H9 (cell line): ENCODE results near the gene IGSF3. TPM values are rescaled to one million over a fixed set of nuclear protein-coding genes. Genes with fewer than 3 reads are reported as not detected.
"Not testable (repeated sequence)": the region's sequence is repeated elsewhere in the genome, so short reads cannot be mapped to it uniquely, and the experiment has no call there.

Experiments used
- DNase-seq: peaks from one replicate; pipeline ENCODE4 v3.0.0-alpha.2; 2017
- H2AFZ ChIP-seq: one replicate; pipeline ENCODE4 v1.6.1; 2013; ENCODE audit warnings: mild to moderate bottlenecking, low read length, control low read depth, moderate library complexity
- H2AK5ac ChIP-seq: 2 replicates; pipeline ENCODE4 v1.6.1; 2013; ENCODE audit warnings: low read length, control low read depth, mixed read lengths; ENCODE audit not compliant: insufficient read length
- H2BK120ac ChIP-seq: one replicate; pipeline ENCODE4 v1.6.1; 2013; ENCODE audit warnings: low read depth, mild to moderate bottlenecking, low read length, control low read depth, inconsistent platforms; ENCODE audit not compliant: poor library complexity, severe bottlenecking
- H2BK12ac ChIP-seq: 2 replicates; pipeline ENCODE4 v1.6.1; 2013; ENCODE audit warnings: low read length, control low read depth, mixed read lengths, low read depth; ENCODE audit not compliant: insufficient read length
- H2BK15ac ChIP-seq: 2 replicates; pipeline ENCODE4 v1.6.1; 2013; ENCODE audit warnings: low read depth, low read length, control low read depth
- H2BK20ac ChIP-seq: one replicate; pipeline ENCODE4 v1.6.1; 2013; ENCODE audit warnings: low read depth, mild to moderate bottlenecking, low read length, control low read depth, inconsistent platforms; ENCODE audit not compliant: poor library complexity, severe bottlenecking
- H2BK5ac ChIP-seq: 2 replicates; pipeline ENCODE4 v1.6.1; 2013; ENCODE audit warnings: low read length, control low read depth, mixed read lengths; ENCODE audit not compliant: insufficient read length
- H3K14ac ChIP-seq: 2 replicates; pipeline ENCODE4 v1.6.1; 2013; ENCODE audit warnings: low read length, control low read depth; ENCODE audit not compliant: insufficient read depth
- H3K18ac ChIP-seq: 2 replicates; pipeline ENCODE4 v1.6.1; 2013; ENCODE audit warnings: low read depth, mild to moderate bottlenecking, mixed read lengths, low read length, control low read depth; ENCODE audit not compliant: insufficient read length
- H3K23ac ChIP-seq: 2 replicates; pipeline ENCODE4 v1.6.1; 2013; ENCODE audit warnings: low read length, control low read depth, mixed read lengths, low read depth; ENCODE audit not compliant: insufficient read length
- H3K23me2 ChIP-seq: 2 replicates; pipeline ENCODE4 v1.6.1; 2013; ENCODE audit warnings: low read depth, mild to moderate bottlenecking, mixed read lengths, low read length, control low read depth; ENCODE audit not compliant: insufficient read length, poor library complexity, severe bottlenecking
- H3K27ac ChIP-seq: 2 replicates; pipeline ENCODE4 v1.5.1; 2013; ENCODE audit warnings: low read length, control low read depth, mixed read lengths, low read depth; ENCODE audit not compliant: insufficient read length
- H3K27me3 ChIP-seq: 2 replicates; pipeline ENCODE4 v1.6.1; 2013; ENCODE audit warnings: low read length, control low read depth, inconsistent platforms; ENCODE audit not compliant: insufficient read depth
- H3K4ac ChIP-seq: 2 replicates; pipeline ENCODE4 v1.6.1; 2013; ENCODE audit warnings: low read depth, mild to moderate bottlenecking, control low read depth, inconsistent platforms, low read length, moderate library complexity
- H3K4me1 ChIP-seq: 2 replicates; pipeline ENCODE4 v1.6.1; 2013; ENCODE audit warnings: low read length, control low read depth, inconsistent platforms; ENCODE audit not compliant: insufficient read depth
- H3K4me2 ChIP-seq: 2 replicates; pipeline ENCODE4 v1.6.1; 2013; ENCODE audit warnings: low read length, control low read depth, mixed read lengths; ENCODE audit not compliant: insufficient read length, insufficient read depth
- H3K56ac ChIP-seq: 2 replicates; pipeline ENCODE4 v1.6.1; 2013; ENCODE audit warnings: low read depth, mild to moderate bottlenecking, mixed read lengths, low read length, control low read depth; ENCODE audit not compliant: insufficient read length
- H3K79me1 ChIP-seq: 2 replicates; pipeline ENCODE4 v1.6.1; 2013; ENCODE audit warnings: low read depth, mild to moderate bottlenecking, moderate library complexity, low read length, control low read depth, inconsistent platforms; ENCODE audit not compliant: insufficient read depth, poor library complexity, severe bottlenecking
- H3K79me2 ChIP-seq: 2 replicates; pipeline ENCODE4 v1.6.1; 2013; ENCODE audit warnings: low read length, control low read depth, inconsistent platforms; ENCODE audit not compliant: insufficient read depth
- H3K9ac ChIP-seq: 2 replicates; pipeline ENCODE4 v1.6.1; 2013; ENCODE audit warnings: low read length, control low read depth, mixed read lengths; ENCODE audit not compliant: insufficient read length; ENCODE audit errors: extremely low read depth
- H3K9me3 ChIP-seq: one replicate; pipeline ENCODE4 v1.6.1; 2013; ENCODE audit warnings: low read depth, low read length, inconsistent platforms; ENCODE audit not compliant: control insufficient read depth
- H3T11ph ChIP-seq: one replicate; pipeline ENCODE4 v1.6.1; 2013; ENCODE audit warnings: mild to moderate bottlenecking, low read length, control low read depth, inconsistent platforms
- H4K20me1 ChIP-seq: one replicate; pipeline ENCODE4 v1.6.1; 2013; ENCODE audit not compliant: control insufficient read depth, insufficient read length, insufficient read depth
- H4K5ac ChIP-seq: 2 replicates; pipeline ENCODE4 v1.6.1; 2013; ENCODE audit warnings: low read depth, mild to moderate bottlenecking, mixed read lengths, low read length, control low read depth; ENCODE audit not compliant: insufficient read length
- H4K8ac ChIP-seq: replicated peaks from 2 replicates; pipeline ENCODE4 v1.6.1; 2013; ENCODE audit warnings: low read length, control low read depth, mixed read lengths, low read depth; ENCODE audit not compliant: insufficient read length
- H4K91ac ChIP-seq: 2 replicates; pipeline ENCODE4 v1.6.1; 2013; ENCODE audit warnings: low read depth, mild to moderate bottlenecking, moderate library complexity, mixed read lengths, low read length, control low read depth; ENCODE audit not compliant: insufficient read length
- H3K27ac Mint-ChIP-seq, 3 experiments: 2 replicates in 2 of 3; 3 replicates in 1 of 3; pipeline ENCODE4 v1.8.0; 2020 to 2021; ENCODE audit warnings: mixed read lengths in 3 of 3, mild to moderate bottlenecking in 1 of 3, moderate library complexity in 1 of 3
- H3K27me3 Mint-ChIP-seq: 2 replicates; pipeline ENCODE4 v1.8.0; 2021; ENCODE audit warnings: low read depth, mild to moderate bottlenecking, moderate library complexity, mixed read lengths
- H3K36me3 Mint-ChIP-seq, 3 experiments: 2 replicates in 2 of 3; 3 replicates in 1 of 3; pipeline ENCODE4 v1.8.0; 2020 to 2021; ENCODE audit warnings: low read depth in 3 of 3, mixed read lengths in 3 of 3; ENCODE audit not compliant: insufficient read depth in 1 of 3
- H3K4me1 Mint-ChIP-seq, 2 experiments: 2 replicates each; pipeline ENCODE4 v1.8.0; 2020; ENCODE audit warnings: mixed read lengths in 2 of 2
- H3K4me3 Mint-ChIP-seq, 2 experiments: 2 replicates in 1 of 2; 3 replicates in 1 of 2; pipeline ENCODE4 v1.8.0; 2020 to 2021; ENCODE audit warnings: mild to moderate bottlenecking in 2 of 2, mixed read lengths in 2 of 2, moderate library complexity in 1 of 2
- H3K9me3 Mint-ChIP-seq, 2 experiments: 2 replicates in 1 of 2; 3 replicates in 1 of 2; pipeline ENCODE4 v1.8.0; 2020; ENCODE audit warnings: mild to moderate bottlenecking in 2 of 2, mixed read lengths in 2 of 2, moderate library complexity in 1 of 2
- CTCF ChIP-seq: fragments of 200-600 bp; sonication (generic); conservative IDR thresholded peaks from 3 replicates; pipeline ENCODE4 v1.8.0; 2021; ENCODE audit warnings: antibody characterized with exemption, mild to moderate bottlenecking
- WGBS: extraction: QIAGEN DNeasy Blood & Tissue Kit; methylation state at CpG from one replicate; pipeline ENCODE4 v1.1.7; 2013; ENCODE audit warnings: missing lambda C conversion rate, low lambda C conversion rate, mixed read lengths; ENCODE audit not compliant: insufficient read length; ENCODE audit errors: extremely low coverage; 5-methylcytosine and 5-hydroxymethylcytosine counted together
- total RNA-seq: library from RNA; stranded (reverse); gene quantifications from 2 replicates; pipeline ENCODE4 v1.2.1, GENCODE V29; 2021

The IGSF3 gene
- total RNA-seq, 1 experiment from 2014 or later = 19.1 TPM

- H2BK5ac ChIP-seq = no peak overlapping the region
- Mint-ChIP-seq H3K27ac (no peak overlapping the region), H3K4me1 (peaks cover 39 to 54% of the 10 kb centered on the region in 2 experiments), H3K9me3 (peaks cover 10 to 11% of the 10 kb centered on the region in 2 experiments), H3K4me3 (no peak overlapping the region), H3K36me3 (peaks cover 6 to 9% (median 9%) of the 10 kb centered on the region in 3 experiments), H3K27me3 (no peaks in the 10 kb centered on the region; the same call in 1 of the 2 replicates)
- no peak overlapping the region for H2AFZ ChIP-seq
- no peak overlapping the region for H2BK120ac ChIP-seq
- H3K27me3 ChIP-seq = no peaks in the 10 kb centered on the region
- TF ChIP-seq CTCF = no peak
- H3K4me1 ChIP-seq = peaks cover 1% of the 10 kb centered on the region; the same call in 1 of the 2 replicates
- H4K91ac ChIP-seq = no peak overlapping the region
- no peak overlapping the region for H3K4me2 ChIP-seq
- no peak overlapping the region for H3K56ac ChIP-seq
- peaks cover 2% of the 10 kb centered on the region for H3K79me1 ChIP-seq
- H4K20me1 ChIP-seq = no peaks in the 10 kb centered on the region
- no CpG with 5 or more reads among the region's 7 CpGs for WGBS
- no peak overlapping the region for H3K18ac ChIP-seq
- no peaks in the 10 kb centered on the region for H3K9me3 ChIP-seq
- no peak overlapping the region for H2BK20ac ChIP-seq
- H2BK15ac ChIP-seq = no peak overlapping the region
- no peak overlapping the region for H3K14ac ChIP-seq
- H3K4ac ChIP-seq = no peak overlapping the region
- no peak overlapping the region for H2BK12ac ChIP-seq
- no peak overlapping the region for H3K27ac ChIP-seq
- H2AK5ac ChIP-seq = no peak overlapping the region
- no peak overlapping the region for H3T11ph ChIP-seq
- H3K23me2 ChIP-seq = no peaks in the 10 kb centered on the region
- H4K5ac ChIP-seq = no peak overlapping the region
- no peak for DNase-seq
- no peak overlapping the region for H3K9ac ChIP-seq
- no peak overlapping the region for H3K23ac ChIP-seq
- H3K79me2 ChIP-seq = no peaks in the 10 kb centered on the region; the same call in 1 of the 2 replicates
- no peak overlapping the region for H4K8ac ChIP-seq
Measured at GRCh38 chr1:116624040-116624439, 43.5 kb downstream of the IGSF3 start.

GRCh38 chr1:116622496-116622895 is 45.0 kb downstream of the IGSF3 start:
- not testable (repeated sequence) for H4K91ac ChIP-seq, H3K14ac ChIP-seq, H3K9me3 ChIP-seq, H3K4me1 ChIP-seq, H2AFZ ChIP-seq, H3T11ph ChIP-seq, H3K79me1 ChIP-seq, H2BK12ac ChIP-seq, H3K4me2 ChIP-seq, H3K4me3 Mint-ChIP-seq, H3K18ac ChIP-seq, H3K27ac ChIP-seq, H3K36me3 Mint-ChIP-seq, H4K8ac ChIP-seq, H3K23me2 ChIP-seq, H3K27me3 Mint-ChIP-seq, H3K23ac ChIP-seq, H2BK15ac ChIP-seq, H3K4ac ChIP-seq, H3K56ac ChIP-seq, H2BK120ac ChIP-seq, H2BK5ac ChIP-seq, H3K27ac Mint-ChIP-seq, DNase-seq, H4K20me1 ChIP-seq, H2BK20ac ChIP-seq, H4K5ac ChIP-seq, H3K27me3 ChIP-seq, H3K79me2 ChIP-seq, H2AK5ac ChIP-seq, H3K9ac ChIP-seq
- Mint-ChIP-seq H3K4me1 (peaks cover 36 to 48% of the 10 kb centered on the region in 2 experiments), H3K9me3 (peaks cover 10 to 11% of the 10 kb centered on the region in 2 experiments)
- WGBS = no CpG with 5 or more reads among the region's 2 CpGs
